Esophagus squamous epithelium (tissue), 5 donors: ENCODE measurements around the gene LENEP. TPM values are rescaled to one million over a fixed set of nuclear protein-coding genes. Genes with fewer than 3 reads are reported as not detected.

Experiments used
- DNase-seq: peaks from one replicate; lab custom pipeline; 2025; lab: John Stamatoyannopoulos, UW
- H3K27ac ChIP-seq, 4 donors: fragments of 200-600 bp; sonication (generic); one replicate each; pipeline ENCODE4 v1.5.1; 2016 to 2019; ENCODE audit warnings: mild to moderate bottlenecking in 1 of 4
- H3K27me3 ChIP-seq, 4 donors: fragments of 200-600 bp; sonication (generic); 1 replicate in 3 of 4; 2 replicates in 1 of 4; pipeline versions ENCODE4 v1.5.1 to v1.6.0; 2017 to 2021; ENCODE audit warnings: antibody characterized with exemption in 1 of 4
- H3K36me3 ChIP-seq, 3 donors: fragments of 200-600 bp; sonication (generic); one replicate each; pipeline ENCODE4 v1.5.1; 2016 to 2019
- H3K4me1 ChIP-seq, 3 donors: fragments of 200-600 bp; sonication (generic); one replicate each; pipeline ENCODE4 v1.5.1; 2017 to 2019
- H3K4me3 ChIP-seq, 4 donors: fragments of 200-600 bp; sonication (generic); 1 replicate in 3 of 4; 2 replicates in 1 of 4; pipeline ENCODE4 v1.5.1; 2016 to 2019; ENCODE audit warnings: mild to moderate bottlenecking in 2 of 4, moderate library complexity in 1 of 4
- H3K9me3 ChIP-seq, 3 donors: fragments of 200-600 bp; sonication (generic); one replicate each; pipeline ENCODE4 v1.5.1; 2016 to 2019
- CTCF ChIP-seq, 6 experiments: fragments of 450-650 bp in 4 of 6; fragments of 200-600 bp in 2 of 6; sonication (generic) in 2 of 6; IDR thresholded peaks; one replicate each; pipeline ENCODE4 v1.5.1; 2016 to 2019; ENCODE audit warnings: antibody characterized with exemption in 6 of 6, mild to moderate bottlenecking in 4 of 6, moderate library complexity in 4 of 6
- POLR2A ChIP-seq, 4 donors: fragments of 450-650 bp; IDR thresholded peaks; one replicate each; pipeline ENCODE4 v1.6.1; 2017; ENCODE audit warnings: antibody characterized with exemption in 4 of 4, mild to moderate bottlenecking in 4 of 4, moderate library complexity in 3 of 4
- WGBS, 2 donors: methylation state at CpG; one replicate each; pipeline ENCODE4 v1.1.5; 2018; 5-methylcytosine and 5-hydroxymethylcytosine counted together
- intact Hi-C: fragments of 100-400 bp; cut with DNase I; formaldehyde crosslinking; loops from one replicate; pipeline ENCODE4 v1.15.0; 2022
- total RNA-seq, 4 donors: library from RNA; depleted of rRNA; stranded (reverse); fragments of >200 nt; gene quantifications; one replicate each; pipeline ENCODE4 v1.1.0, GENCODE V29; 2016
- donor health status: DM: yes; HTN: yes; CAD: no.

The LENEP gene
- total RNA-seq, 4 donors from 2014 or later: not detected

- TF ChIP-seq CTCF (IDR thresholded peaks at IDR 0.05) (no peak), POLR2A (IDR thresholded peaks at IDR 0.05) (peak in 1 of 4 donors; percentile 15)
- H3K4me3 ChIP-seq: peak overlapping the region; percentile 77 to 96 (median 86)
- peaks cover 52 to 69% (median 57%) of the 10 kb centered on the region in 3 donors for H3K4me1 ChIP-seq
- H3K27me3 ChIP-seq: no peaks in the 10 kb centered on the region
- 5% methylated on average over 3 of the region's 34 CpGs; no CpG with 5 or more reads in 1 of the 2 donors for WGBS, 2 donors
- H3K9me3 ChIP-seq: no peaks in the 10 kb centered on the region
- intact Hi-C loops: no loop called here
- no peak for DNase-seq
- peaks cover 0 to 7% (median 0%) of the 10 kb centered on the region in 3 donors for H3K36me3 ChIP-seq
- peak overlapping the region; percentile 97 to 99 (median 98) for H3K27ac ChIP-seq
These were observed 10.5 kb downstream of the LENEP start for GRCh38 chr1:155003766-155004351.

- H3K27ac ChIP-seq: peak overlapping the region; percentile 97 to 99 (median 98)
- H3K27me3 ChIP-seq: no peaks in the 10 kb centered on the region
- H3K9me3 ChIP-seq: no peaks in the 10 kb centered on the region
- intact Hi-C loops: no loop called here
- 10 to 30% methylated on average over 2 to 4 of the region's 5 CpGs for WGBS, 2 donors
- H3K36me3 ChIP-seq: peaks cover 0 to 12% (median 0%) of the 10 kb centered on the region in 3 donors
- H3K4me1 ChIP-seq: peaks cover 47 to 69% (median 55%) of the 10 kb centered on the region in 3 donors
- DNase-seq: no peak
- TF ChIP-seq POLR2A (IDR thresholded peaks at IDR 0.05) (no peak), CTCF (IDR thresholded peaks at IDR 0.05) (no peak)
- peak overlapping the region; percentile 77 to 96 (median 86) for H3K4me3 ChIP-seq
These were observed 11.1 kb downstream of the LENEP start for GRCh38 chr1:155004352-155005075.

GRCh38 chr1:155005076-155006011, 12.0 kb downstream of the LENEP start:
- no peak for DNase-seq
- Histone ChIP-seq H3K27me3 (no peaks in the 10 kb centered on the region), H3K4me3 (peak overlapping the region; percentile 77 to 96 (median 86)), H3K4me1 (peaks cover 40 to 69% (median 53%) of the 10 kb centered on the region in 3 donors), H3K27ac (peak overlapping the region; percentile 97 to 99 (median 98)), H3K9me3 (no peaks in the 10 kb centered on the region), H3K36me3 (peaks cover 0 to 17% (median 0%) of the 10 kb centered on the region in 3 donors)
- no peak for TF ChIP-seq CTCF (IDR thresholded peaks at IDR 0.05)
- TF ChIP-seq POLR2A (IDR thresholded peaks at IDR 0.05): peak in 1 of 4 donors; percentile 43
- intact Hi-C loops: no loop called here
- WGBS, 2 donors: 14 to 18% methylated on average over 4 to 6 of the region's 17 CpGs

- Histone ChIP-seq H3K27ac (peak overlapping the region; percentile 97 to 99 (median 98)), H3K9me3 (no peaks in the 10 kb centered on the region), H3K36me3 (peaks cover 0 to 19% (median 5%) of the 10 kb centered on the region in 3 donors), H3K27me3 (no peaks in the 10 kb centered on the region), H3K4me1 (peaks cover 53 to 81% (median 65%) of the 10 kb centered on the region in 3 donors), H3K4me3 (peak overlapping the region in 3 of 4 donors; percentile 61 to 96 (median 67))
- no peak for DNase-seq
- TF ChIP-seq POLR2A (IDR thresholded peaks at IDR 0.05): no peak
- TF ChIP-seq CTCF (IDR thresholded peaks at IDR 0.05): no peak
- WGBS, 2 donors: 14 to 31% methylated on average over 2 of the region's 2 CpGs
- intact Hi-C loops: no loop called here
These were observed 13.3 kb downstream of the LENEP start for GRCh38 chr1:155006601-155007101.
